Measurements from ENCODE around the gene SV2C. TPM values are rescaled to one million over a fixed set of nuclear protein-coding genes. Genes with fewer than 3 reads are reported as not detected.
A peak's percentile ranks its signal among the peaks of the same experiment; 100 is the strongest.

The SV2C gene
- total RNA-seq, 1 donor from 2014 or later: not detected

- ATAC-seq (ENCODE audit: poor library complexity): no peak
- no peak for DNase-seq
- intact Hi-C loops (cut with DNase I): no loop called here
Measured at GRCh38 chr5:76383126-76383832, 300.1 kb downstream of the SV2C start.

- DNase-seq: no peak
- intact Hi-C loops (cut with DNase I): no loop called here
- ATAC-seq (ENCODE audit: poor library complexity): no peak
Measured at GRCh38 chr5:76384189-76384588, 301.0 kb downstream of the SV2C start.

- DNase-seq: no peak
- intact Hi-C loops (cut with DNase I): no loop called here
- no peak for ATAC-seq (ENCODE audit: poor library complexity)
Measured at GRCh38 chr5:76384705-76385104, 301.5 kb downstream of the SV2C start.

GRCh38 chr5:76385540-76385939 lies 302.4 kb downstream of the SV2C start:
- intact Hi-C loops (cut with DNase I): no loop called here
- ATAC-seq (ENCODE audit: poor library complexity): no peak
- DNase-seq: no peak

GRCh38 chr5:76386360-76386759 lies 303.2 kb downstream of the SV2C start:
- intact Hi-C loops (cut with DNase I): no loop called here
- ATAC-seq (ENCODE audit: poor library complexity) (no peak), DNase-seq (no peak)

- intact Hi-C loops (cut with DNase I): no loop called here
- DNase-seq: no peak
- ATAC-seq (ENCODE audit: poor library complexity): no peak
Measured at GRCh38 chr5:76388236-76388635, 305.1 kb downstream of the SV2C start.

DNA sequence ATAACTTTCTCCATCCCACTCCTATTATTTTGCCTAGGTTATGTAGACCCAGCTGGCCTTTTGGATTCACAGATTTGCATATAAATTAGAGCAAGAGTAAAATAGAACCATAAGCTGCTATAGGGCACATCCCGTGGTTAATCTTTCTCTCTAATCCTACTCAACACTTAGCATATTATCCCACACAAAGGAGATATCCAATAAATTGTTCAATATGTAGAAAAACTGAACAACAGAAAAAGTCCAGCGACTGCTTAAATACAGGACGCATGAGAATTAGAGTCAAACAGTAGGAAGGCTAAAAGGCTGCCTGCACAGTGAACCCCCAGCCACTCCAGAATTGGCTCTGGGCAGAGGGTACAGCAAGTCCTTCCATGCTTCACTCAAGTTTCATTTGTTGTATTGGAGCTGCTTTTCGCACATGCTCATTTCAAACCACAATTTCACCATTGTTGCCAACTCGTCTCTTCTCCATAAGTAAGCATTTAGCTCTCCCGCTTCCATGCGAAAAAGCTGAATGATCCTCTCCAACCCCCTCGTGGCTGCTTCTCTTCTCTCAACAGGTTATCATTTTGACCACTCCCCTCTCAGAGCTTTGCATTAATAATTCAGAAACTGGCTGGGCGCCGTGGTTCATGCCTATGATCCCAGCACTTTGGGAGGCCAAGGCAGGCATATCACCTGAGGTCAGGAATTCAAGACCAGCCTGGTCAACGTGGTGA lies 305.8 kb downstream of the SV2C start:
- no peak for DNase-seq
- intact Hi-C loops (cut with DNase I): no loop called here
- ATAC-seq (ENCODE audit: poor library complexity): no peak

- DNase-seq (no peak), ATAC-seq (ENCODE audit: poor library complexity) (no peak)
- intact Hi-C loops (cut with DNase I): no loop called here
Measured at GRCh38 chr5:76389513-76390154, 306.5 kb downstream of the SV2C start.

GRCh38 chr5:76391014-76391413 lies 307.8 kb downstream of the SV2C start:
- ATAC-seq (ENCODE audit: poor library complexity): no peak
- intact Hi-C loops (cut with DNase I): no loop called here
- no peak for DNase-seq

- ATAC-seq (ENCODE audit: poor library complexity) (no peak), DNase-seq (no peak)
- intact Hi-C loops (cut with DNase I): no loop called here
Measured at GRCh38 chr5:76393035-76393680, 310.0 kb downstream of the SV2C start.

DNA sequence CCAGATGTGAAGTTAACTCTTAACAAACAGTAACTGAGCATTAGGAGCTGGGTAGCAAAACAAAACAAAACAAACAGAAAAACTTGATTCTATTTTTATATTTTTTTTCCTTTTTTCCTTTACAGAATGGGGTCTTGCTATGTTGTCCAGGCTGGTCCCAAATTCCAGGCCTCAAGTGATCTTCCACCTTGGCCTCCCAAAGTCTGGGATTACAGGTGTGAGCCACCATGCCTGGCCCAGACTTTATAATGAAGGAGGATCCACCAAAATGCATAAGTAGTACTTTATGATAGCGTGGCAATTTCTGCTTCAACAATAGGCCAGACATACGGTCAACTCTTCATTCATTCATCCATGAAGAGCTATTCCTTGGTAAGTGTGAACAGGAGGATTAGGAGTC lies 314.0 kb downstream of the SV2C start:
- ATAC-seq (ENCODE audit: poor library complexity) (no peak), DNase-seq (no peak)
- intact Hi-C loops (cut with DNase I): no loop called here

- ATAC-seq (ENCODE audit: poor library complexity): no peak
- intact Hi-C loops (cut with DNase I): no loop called here
Measured at GRCh38 chr5:76399268-76399667, 316.1 kb downstream of the SV2C start.

GRCh38 chr5:76400466-76400865 lies 317.3 kb downstream of the SV2C start:
- ATAC-seq (ENCODE audit: poor library complexity): no peak
- no peak for DNase-seq
- intact Hi-C loops (cut with DNase I): loop anchor here (10.0 kb wide), 1 partner anchor 164 kb away; no protein-coding TSS in a partner anchor

More at GRCh38 chr5:76399268-76399667, 316.1 kb downstream of the SV2C start:
- no peak for DNase-seq

DNA sequence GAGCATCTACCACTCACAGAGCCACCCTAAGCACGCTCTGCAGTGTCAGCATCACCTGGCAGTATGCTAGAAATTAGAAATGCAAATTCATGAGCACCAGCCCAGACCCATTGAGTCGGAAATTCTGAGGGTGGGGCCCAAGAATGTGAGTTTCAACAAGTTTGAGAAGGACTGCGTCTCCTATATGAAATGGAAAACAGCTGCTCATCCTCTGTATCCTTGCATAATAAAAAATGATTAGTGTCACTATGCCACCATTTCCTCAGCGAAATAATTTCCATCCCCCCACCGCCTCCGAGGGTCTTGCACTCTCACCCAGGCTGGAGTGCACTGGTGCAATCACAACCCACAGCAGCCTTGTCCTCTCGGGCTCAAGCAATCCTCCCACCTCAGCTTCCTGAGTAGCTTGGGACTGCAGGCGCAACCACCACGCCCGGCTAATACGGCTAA lies 318.6 kb downstream of the SV2C start:
- DNase-seq: no peak
- no peak for ATAC-seq (ENCODE audit: poor library complexity)
- intact Hi-C loops (cut with DNase I): loop anchor here (10.0 kb wide), 1 partner anchor 163 kb away; no protein-coding TSS in a partner anchor

GRCh38 chr5:76402251-76402885 lies 319.2 kb downstream of the SV2C start:
- intact Hi-C loops (cut with DNase I): loop anchor here (10.0 kb wide), 1 partner anchor 162 kb away; no protein-coding TSS in a partner anchor
- ATAC-seq (ENCODE audit: poor library complexity): peak; percentile 63
- DNase-seq: peak; percentile 71

GRCh38 chr5:76402886-76403765 lies 319.9 kb downstream of the SV2C start, which contains the start of gene IQGAP2:
TSS of gene IQGAP2 (plus strand) at chr5:76403285. CDS start at chr5:76403546, 261 bp downstream.
- peak; percentile 91 for ATAC-seq (ENCODE audit: poor library complexity)
- DNase-seq: peak; percentile 82
- intact Hi-C loops (cut with DNase I): loop anchor here (10.0 kb wide), 1 partner anchor 162 kb away; no protein-coding TSS in a partner anchor
